Glomerular visceral epithelial cell (primary cell): Measurements from ENCODE around the gene SND1.

Experiments used
- DNase-seq: peaks from one replicate; pipeline ENCODE4 v3.0.0-alpha.2; 2016; ENCODE audit errors: extremely low spot score

Gene SND1

GRCh38 chr7:127730658-127731276 is 78.8 kb downstream of the SND1 start:
- no peak for DNase-seq

- DNase-seq: no peak
Measured at GRCh38 chr7:127731431-127732080, 79.6 kb downstream of the SND1 start.

- no peak for DNase-seq
Measured at GRCh38 chr7:127732306-127732705, 80.3 kb downstream of the SND1 start.

GRCh38 chr7:127733986-127734385 is 82.0 kb downstream of the SND1 start:
- DNase-seq: no peak

- DNase-seq: no peak
Measured at GRCh38 chr7:127736511-127736910, 84.5 kb downstream of the SND1 start.

- DNase-seq: no peak
Measured at GRCh38 chr7:127738859-127739258, 86.9 kb downstream of the SND1 start.

GRCh38 chr7:127741764-127742375 is 89.9 kb downstream of the SND1 start:
- DNase-seq: no peak

- no peak for DNase-seq
Measured at GRCh38 chr7:127745445-127745844, 93.5 kb downstream of the SND1 start.

- no peak for DNase-seq
Measured at GRCh38 chr7:127751062-127751461, 99.1 kb downstream of the SND1 start.

- no peak for DNase-seq
Measured at GRCh38 chr7:127751490-127752448, 99.8 kb downstream of the SND1 start.

- DNase-seq: no peak
Measured at GRCh38 chr7:127752829-127753228, 100.8 kb downstream of the SND1 start.

- DNase-seq: no peak
Measured at GRCh38 chr7:127754457-127754856, 102.5 kb downstream of the SND1 start.

GRCh38 chr7:127755521-127755920 is 103.5 kb downstream of the SND1 start:
- no peak for DNase-seq

GRCh38 chr7:127755965-127756364 is 104.0 kb downstream of the SND1 start:
- DNase-seq: no peak

- DNase-seq: no peak
Measured at GRCh38 chr7:127758105-127758504, 106.1 kb downstream of the SND1 start.

GRCh38 chr7:127758845-127759244 is 106.9 kb downstream of the SND1 start:
- DNase-seq: no peak

GRCh38 chr7:127759945-127760421 is 108.0 kb downstream of the SND1 start:
- DNase-seq: no peak

- no peak for DNase-seq
Measured at GRCh38 chr7:127760436-127761031, 108.5 kb downstream of the SND1 start.

- DNase-seq: no peak
Measured at GRCh38 chr7:127761196-127761595, 109.2 kb downstream of the SND1 start.

GRCh38 chr7:127764681-127765080 is 112.7 kb downstream of the SND1 start:
- no peak for DNase-seq

- no peak for DNase-seq
Measured at GRCh38 chr7:127765150-127765549, 113.2 kb downstream of the SND1 start.
